IPS DF 4.7 (cell line): ENCODE results near the gene PPP4R4.

Source experiments
- DNase-seq: peaks from one replicate; pipeline ENCODE4 v3.0.0-alpha.2; 2013; ENCODE audit warnings: low spot score; ENCODE audit errors: extremely low read depth

PPP4R4 gene

GRCh38 chr14:94306047-94306978, 132.2 kb downstream of the PPP4R4 start:
- DNase-seq, result no peak

- DNase-seq, result peak; percentile 49
Observed at GRCh38 chr14:94307410-94307992, 133.4 kb downstream of the PPP4R4 start.

- DNase-seq, result no peak
Observed at GRCh38 chr14:94309721-94310120, 135.6 kb downstream of the PPP4R4 start.

GRCh38 chr14:94310248-94310647, 136.1 kb downstream of the PPP4R4 start:
- no peak for DNase-seq

- no peak for DNase-seq
Observed at GRCh38 chr14:94312481-94313246, 138.5 kb downstream of the PPP4R4 start.

GRCh38 chr14:94313991-94314655, 140.0 kb downstream of the PPP4R4 start:
- no peak for DNase-seq

- DNase-seq, result no peak
Observed at GRCh38 chr14:94314890-94315289, 140.8 kb downstream of the PPP4R4 start.

GRCh38 chr14:94316692-94317091, 142.6 kb downstream of the PPP4R4 start:
- DNase-seq, result no peak

GRCh38 chr14:94317259-94317658, 143.1 kb downstream of the PPP4R4 start:
- no peak for DNase-seq

- DNase-seq, result no peak
Observed at GRCh38 chr14:94320243-94320642, 146.1 kb downstream of the PPP4R4 start.

GRCh38 chr14:94321421-94322271, 147.5 kb downstream of the PPP4R4 start:
- no peak for DNase-seq

- no peak for DNase-seq
Observed at GRCh38 chr14:94322648-94323570, 148.8 kb downstream of the PPP4R4 start, which contains the start of gene SERPINA6. Gene SERPINA6 (minus strand): TSS chr14:94323336. CDS start chr14:94314648, 8,688 bp downstream.

GRCh38 chr14:94328196-94328595, 154.1 kb downstream of the PPP4R4 start:
- no peak for DNase-seq
